ENCODE results near the gene CBARP. TPM values are rescaled to one million over a fixed set of nuclear protein-coding genes. Genes with fewer than 3 reads are reported as not detected.
A peak's percentile ranks its signal among the peaks of the same experiment; 100 is the strongest.

The CBARP gene
- total and polyA plus RNA-seq, 2 of the 13 experiments (the other 11 are each of a cell fraction or from before 2014, with no cell fraction given): 1.2 to 1.4 TPM

DNA sequence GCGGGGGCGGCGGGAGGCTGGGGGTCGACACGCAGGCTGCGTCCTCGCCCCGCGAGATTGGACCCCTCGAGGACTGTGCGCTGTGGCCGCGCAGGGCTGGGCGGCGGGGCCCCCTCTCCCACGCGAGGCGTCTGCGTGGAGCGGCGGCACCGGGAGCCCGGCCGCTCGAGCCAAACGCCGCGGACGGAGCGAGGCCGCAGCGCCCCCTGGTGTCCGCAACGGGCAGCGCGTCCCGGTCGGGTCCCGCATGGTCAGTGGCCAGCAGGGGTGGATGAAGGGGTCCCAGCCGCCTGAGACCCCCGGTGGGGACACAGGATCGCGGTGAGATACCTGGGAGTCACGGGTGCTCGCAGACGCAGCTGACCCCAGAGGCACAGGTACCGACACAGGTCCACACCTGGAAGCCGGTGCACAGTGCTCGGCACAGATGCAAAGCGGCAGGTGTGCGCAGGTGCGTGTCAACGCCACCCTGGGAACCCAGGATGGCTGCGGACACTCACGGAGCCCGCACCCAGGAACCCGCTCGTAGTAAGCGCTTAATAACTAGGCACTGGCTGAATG is 29.2 kb upstream of the CBARP start (continued):
- TF ChIP-seq U2AF2 (IDR thresholded peaks at IDR 0.05; ENCODE audit: low read depth, low read length): no peak
- TF ChIP-seq CEBPG (CRISPR knock-in tag; IDR thresholded peaks at IDR 0.05): no peak
- TF ChIP-seq ZNF556 (CRISPR knock-in tag; IDR thresholded peaks at IDR 0.05; ENCODE audit: borderline replicate concordance): 0 out of 2 replicates have a peak, but pooled peaks have one; percentile 35
- TF ChIP-seq, protein P1, sequence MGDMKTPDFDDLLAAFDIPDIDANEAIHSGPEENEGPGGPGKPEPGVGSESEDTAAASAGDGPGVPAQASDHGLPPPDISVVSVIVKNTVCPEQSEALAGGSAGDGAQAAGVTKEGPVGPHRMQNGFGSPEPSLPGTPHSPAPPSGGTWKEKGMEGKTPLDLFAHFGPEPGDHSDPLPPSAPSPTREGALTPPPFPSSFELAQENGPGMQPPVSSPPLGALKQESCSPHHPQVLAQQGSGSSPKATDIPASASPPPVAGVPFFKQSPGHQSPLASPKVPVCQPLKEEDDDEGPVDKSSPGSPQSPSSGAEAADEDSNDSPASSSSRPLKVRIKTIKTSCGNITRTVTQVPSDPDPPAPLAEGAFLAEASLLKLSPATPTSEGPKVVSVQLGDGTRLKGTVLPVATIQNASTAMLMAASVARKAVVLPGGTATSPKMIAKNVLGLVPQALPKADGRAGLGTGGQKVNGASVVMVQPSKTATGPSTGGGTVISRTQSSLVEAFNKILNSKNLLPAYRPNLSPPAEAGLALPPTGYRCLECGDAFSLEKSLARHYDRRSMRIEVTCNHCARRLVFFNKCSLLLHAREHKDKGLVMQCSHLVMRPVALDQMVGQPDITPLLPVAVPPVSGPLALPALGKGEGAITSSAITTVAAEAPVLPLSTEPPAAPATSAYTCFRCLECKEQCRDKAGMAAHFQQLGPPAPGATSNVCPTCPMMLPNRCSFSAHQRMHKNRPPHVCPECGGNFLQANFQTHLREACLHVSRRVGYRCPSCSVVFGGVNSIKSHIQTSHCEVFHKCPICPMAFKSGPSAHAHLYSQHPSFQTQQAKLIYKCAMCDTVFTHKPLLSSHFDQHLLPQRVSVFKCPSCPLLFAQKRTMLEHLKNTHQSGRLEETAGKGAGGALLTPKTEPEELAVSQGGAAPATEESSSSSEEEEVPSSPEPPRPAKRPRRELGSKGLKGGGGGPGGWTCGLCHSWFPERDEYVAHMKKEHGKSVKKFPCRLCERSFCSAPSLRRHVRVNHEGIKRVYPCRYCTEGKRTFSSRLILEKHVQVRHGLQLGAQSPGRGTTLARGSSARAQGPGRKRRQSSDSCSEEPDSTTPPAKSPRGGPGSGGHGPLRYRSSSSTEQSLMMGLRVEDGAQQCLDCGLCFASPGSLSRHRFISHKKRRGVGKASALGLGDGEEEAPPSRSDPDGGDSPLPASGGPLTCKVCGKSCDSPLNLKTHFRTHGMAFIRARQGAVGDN (CRISPR knock-in tag; IDR thresholded peaks at IDR 0.05): peak; percentile 55; the same call in 1 of the 2 replicates
- no peak for TF ChIP-seq CREB1 (IDR thresholded peaks at IDR 0.05)
- TF ChIP-seq CREB1 (CRISPR knock-in tag; IDR thresholded peaks at IDR 0.05): no peak
- no peak for TF ChIP-seq GTF2F1 (IDR thresholded peaks at IDR 0.05; ENCODE audit: low read length)
- TF ChIP-seq ZNF75D (CRISPR knock-in tag; IDR thresholded peaks at IDR 0.05; ENCODE audit: borderline replicate concordance): no peak
- TF ChIP-seq HOXA5 (CRISPR knock-in tag; IDR thresholded peaks at IDR 0.05): no peak
- TF ChIP-seq, protein P2, sequence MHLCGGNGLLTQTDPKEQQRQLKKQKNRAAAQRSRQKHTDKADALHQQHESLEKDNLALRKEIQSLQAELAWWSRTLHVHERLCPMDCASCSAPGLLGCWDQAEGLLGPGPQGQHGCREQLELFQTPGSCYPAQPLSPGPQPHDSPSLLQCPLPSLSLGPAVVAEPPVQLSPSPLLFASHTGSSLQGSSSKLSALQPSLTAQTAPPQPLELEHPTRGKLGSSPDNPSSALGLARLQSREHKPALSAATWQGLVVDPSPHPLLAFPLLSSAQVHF (CRISPR knock-in tag; IDR thresholded peaks at IDR 0.05): no peak
- TF ChIP-seq SRSF4 (IDR thresholded peaks at IDR 0.05; ENCODE audit: low read depth, low read length, poor library complexity, severe bottlenecking): no peak
- TF ChIP-seq, protein P3, sequence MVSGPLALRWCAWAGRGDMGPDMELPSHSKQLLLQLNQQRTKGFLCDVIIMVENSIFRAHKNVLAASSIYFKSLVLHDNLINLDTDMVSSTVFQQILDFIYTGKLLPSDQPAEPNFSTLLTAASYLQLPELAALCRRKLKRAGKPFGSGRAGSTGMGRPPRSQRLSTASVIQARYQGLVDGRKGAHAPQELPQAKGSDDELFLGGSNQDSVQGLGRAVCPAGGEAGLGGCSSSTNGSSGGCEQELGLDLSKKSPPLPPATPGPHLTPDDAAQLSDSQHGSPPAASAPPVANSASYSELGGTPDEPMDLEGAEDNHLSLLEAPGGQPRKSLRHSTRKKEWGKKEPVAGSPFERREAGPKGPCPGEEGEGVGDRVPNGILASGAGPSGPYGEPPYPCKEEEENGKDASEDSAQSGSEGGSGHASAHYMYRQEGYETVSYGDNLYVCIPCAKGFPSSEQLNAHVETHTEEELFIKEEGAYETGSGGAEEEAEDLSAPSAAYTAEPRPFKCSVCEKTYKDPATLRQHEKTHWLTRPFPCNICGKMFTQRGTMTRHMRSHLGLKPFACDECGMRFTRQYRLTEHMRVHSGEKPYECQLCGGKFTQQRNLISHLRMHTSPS (CRISPR knock-in tag; IDR thresholded peaks at IDR 0.05; ENCODE audit: low read depth): no peak
- TF ChIP-seq KMT2B (CRISPR knock-in tag; IDR thresholded peaks at IDR 0.05): no peak
- no peak for TF ChIP-seq ZNF234 (CRISPR knock-in tag; conservative IDR thresholded peaks at IDR 0.05)
- TF ChIP-seq, protein P4, sequence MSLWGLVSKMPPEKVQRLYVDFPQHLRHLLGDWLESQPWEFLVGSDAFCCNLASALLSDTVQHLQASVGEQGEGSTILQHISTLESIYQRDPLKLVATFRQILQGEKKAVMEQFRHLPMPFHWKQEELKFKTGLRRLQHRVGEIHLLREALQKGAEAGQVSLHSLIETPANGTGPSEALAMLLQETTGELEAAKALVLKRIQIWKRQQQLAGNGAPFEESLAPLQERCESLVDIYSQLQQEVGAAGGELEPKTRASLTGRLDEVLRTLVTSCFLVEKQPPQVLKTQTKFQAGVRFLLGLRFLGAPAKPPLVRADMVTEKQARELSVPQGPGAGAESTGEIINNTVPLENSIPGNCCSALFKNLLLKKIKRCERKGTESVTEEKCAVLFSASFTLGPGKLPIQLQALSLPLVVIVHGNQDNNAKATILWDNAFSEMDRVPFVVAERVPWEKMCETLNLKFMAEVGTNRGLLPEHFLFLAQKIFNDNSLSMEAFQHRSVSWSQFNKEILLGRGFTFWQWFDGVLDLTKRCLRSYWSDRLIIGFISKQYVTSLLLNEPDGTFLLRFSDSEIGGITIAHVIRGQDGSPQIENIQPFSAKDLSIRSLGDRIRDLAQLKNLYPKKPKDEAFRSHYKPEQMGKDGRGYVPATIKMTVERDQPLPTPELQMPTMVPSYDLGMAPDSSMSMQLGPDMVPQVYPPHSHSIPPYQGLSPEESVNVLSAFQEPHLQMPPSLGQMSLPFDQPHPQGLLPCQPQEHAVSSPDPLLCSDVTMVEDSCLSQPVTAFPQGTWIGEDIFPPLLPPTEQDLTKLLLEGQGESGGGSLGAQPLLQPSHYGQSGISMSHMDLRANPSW (CRISPR knock-in tag; IDR thresholded peaks at IDR 0.05; ENCODE audit: borderline replicate concordance): no peak
- no peak for TF ChIP-seq ZMYM4 (CRISPR knock-in tag; IDR thresholded peaks at IDR 0.05)
- no peak for TF ChIP-seq MAFF (IDR thresholded peaks at IDR 0.05; ENCODE audit: low read depth, low read length)
- TF ChIP-seq, protein P5, sequence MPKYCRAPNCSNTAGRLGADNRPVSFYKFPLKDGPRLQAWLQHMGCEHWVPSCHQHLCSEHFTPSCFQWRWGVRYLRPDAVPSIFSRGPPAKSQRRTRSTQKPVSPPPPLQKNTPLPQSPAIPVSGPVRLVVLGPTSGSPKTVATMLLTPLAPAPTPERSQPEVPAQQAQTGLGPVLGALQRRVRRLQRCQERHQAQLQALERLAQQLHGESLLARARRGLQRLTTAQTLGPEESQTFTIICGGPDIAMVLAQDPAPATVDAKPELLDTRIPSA (CRISPR knock-in tag; IDR thresholded peaks at IDR 0.05; ENCODE audit: borderline replicate concordance): no peak
